IMR-90 (cell line): ENCODE results near the gene TOP2B. TPM values are rescaled to one million over a fixed set of nuclear protein-coding genes. Genes with fewer than 3 reads are reported as not detected.

Experiments used
- ATAC-seq: fragments of 200-7000 bp; cut with Tn5 transposase; 2 replicates; pipeline ENCODE4 v1.9.1; 2020; ENCODE audit warnings: low read depth, mild to moderate bottlenecking, moderate library complexity
- BruUV-seq: library from RNA; stranded (reverse); fragments of 400-500 nt; replicated peaks from 2 replicates; lab custom pipeline; 2021; lab: Mats Ljungman, UMichigan
- CTCF ChIA-PET: fragments of 300-600 bp; formaldehyde crosslinking; extraction: SDS; loops from one replicate; lab custom pipeline; 2021; ENCODE audit warnings: antibody characterized with exemption; lab: Yijun Ruan, JAX
- POLR2A ChIA-PET: fragments of 300-600 bp; sonication (Branson Sonifier 250); formaldehyde crosslinking; loops from one replicate; lab custom pipeline; 2022; ENCODE audit warnings: antibody characterized with exemption; ENCODE audit not compliant: unreplicated experiment; lab: Charles Lee
- DNase-seq: peaks from one replicate; pipeline ENCODE4 v3.0.0; 2013
- H2AFZ ChIP-seq: replicated peaks from 2 replicates; pipeline ENCODE3; 2013; ENCODE audit warnings: low read length, mild to moderate bottlenecking; ENCODE audit not compliant: poor library complexity
- H2AK5ac ChIP-seq: 2 replicates; pipeline ENCODE4 v1.6.1; 2013; ENCODE audit warnings: low read depth, low read length, inconsistent platforms
- H2AK9ac ChIP-seq: replicated peaks from 2 replicates; pipeline ENCODE3; 2013; ENCODE audit warnings: mild to moderate bottlenecking, low read depth, low read length, moderate library complexity; ENCODE audit not compliant: poor library complexity
- H2BK120ac ChIP-seq: 2 replicates; pipeline ENCODE4 v1.6.1; 2013; ENCODE audit warnings: low read depth, low read length, inconsistent platforms
- H2BK15ac ChIP-seq: 3 replicates; pipeline ENCODE4 v1.6.1; 2013; ENCODE audit warnings: low read depth, low read length, inconsistent platforms
- H2BK20ac ChIP-seq: 2 replicates; pipeline ENCODE4 v1.6.1; 2013; ENCODE audit warnings: low read depth, mild to moderate bottlenecking, inconsistent platforms, low read length, moderate library complexity
- H2BK5ac ChIP-seq: 2 replicates; pipeline ENCODE4 v1.6.1; 2013; ENCODE audit warnings: mild to moderate bottlenecking, low read depth, low read length, inconsistent platforms; ENCODE audit not compliant: poor library complexity, severe bottlenecking
- H3K14ac ChIP-seq: replicated peaks from 2 replicates; pipeline ENCODE4 v1.6.1; 2013; ENCODE audit warnings: low read depth, low read length, inconsistent platforms
- H3K18ac ChIP-seq: 2 replicates; pipeline ENCODE4 v1.6.1; 2013; ENCODE audit warnings: low read depth, low read length, control low read depth
- H3K23ac ChIP-seq: 2 replicates; pipeline ENCODE4 v1.6.1; 2013; ENCODE audit warnings: low read depth, low read length, inconsistent platforms
- H3K27ac ChIP-seq: 2 replicates; pipeline ENCODE4 v1.5.1; 2013; ENCODE audit warnings: mild to moderate bottlenecking, control low read depth, low read length; ENCODE audit not compliant: insufficient read depth
- H3K27me3 ChIP-seq: 2 replicates; pipeline ENCODE4 v1.6.1; 2013; ENCODE audit warnings: low read length; ENCODE audit not compliant: control insufficient read depth, insufficient read depth
- H3K36me3 ChIP-seq: 2 replicates; pipeline ENCODE4 v1.6.1; 2013; ENCODE audit warnings: low read length, mixed read lengths; ENCODE audit not compliant: control insufficient read depth, insufficient read depth
- H3K4ac ChIP-seq: 2 replicates; pipeline ENCODE4 v1.6.1; 2013; ENCODE audit warnings: low read depth, low read length, inconsistent platforms
- H3K4me1 ChIP-seq: 2 replicates; pipeline ENCODE4 v1.6.1; 2013; ENCODE audit warnings: low read length, mixed read lengths; ENCODE audit not compliant: control insufficient read depth, insufficient read depth
- H3K4me2 ChIP-seq: 2 replicates; pipeline ENCODE4 v1.6.1; 2013; ENCODE audit warnings: low read depth, mild to moderate bottlenecking, control low read depth, low read length, moderate library complexity
- H3K4me3 ChIP-seq: 2 replicates; pipeline ENCODE4 v1.5.1; 2013; ENCODE audit warnings: low read depth, mild to moderate bottlenecking, control low read depth, low read length, moderate library complexity; ENCODE audit not compliant: insufficient read depth
- H3K56ac ChIP-seq: 2 replicates; pipeline ENCODE4 v1.6.1; 2013; ENCODE audit warnings: low read length, inconsistent platforms; ENCODE audit not compliant: insufficient read depth; ENCODE audit errors: extremely low read depth
- H3K79me1 ChIP-seq, 2 experiments: 2 replicates each; pipeline ENCODE4 v1.6.1; 2013; ENCODE audit warnings: low read length in 2 of 2, inconsistent platforms in 1 of 2, low read depth in 1 of 2
- H3K9ac ChIP-seq: 2 replicates; pipeline ENCODE4 v1.6.1; 2013; ENCODE audit warnings: low read depth, low read length, control low read depth
- H3K9me1 ChIP-seq: 2 replicates; pipeline ENCODE4 v1.6.1; 2013; ENCODE audit warnings: low read length, inconsistent platforms; ENCODE audit not compliant: insufficient read depth
- H3K9me3 ChIP-seq: 2 replicates; pipeline ENCODE4 v1.6.1; 2013; ENCODE audit warnings: low read length; ENCODE audit not compliant: control insufficient read depth, insufficient read depth
- H4K20me1 ChIP-seq: 2 replicates; pipeline ENCODE4 v1.6.1; 2013; ENCODE audit warnings: low read length, inconsistent platforms; ENCODE audit not compliant: insufficient read depth
- H4K5ac ChIP-seq: 2 replicates; pipeline ENCODE4 v1.6.1; 2013; ENCODE audit warnings: mild to moderate bottlenecking, low read depth, low read length, control low read depth
- H4K8ac ChIP-seq, 2 experiments: 2 replicates each; pipeline ENCODE4 v1.6.1; 2013; ENCODE audit warnings: low read depth in 2 of 2, low read length in 2 of 2, control low read depth in 1 of 2, inconsistent platforms in 1 of 2
- H4K91ac ChIP-seq: 2 replicates; pipeline ENCODE4 v1.6.1; 2013; ENCODE audit warnings: low read depth, low read length, inconsistent platforms; ENCODE audit not compliant: insufficient read depth
- CEBPB ChIP-seq: IDR thresholded peaks from 2 replicates; pipeline ENCODE4 v1.6.1; 2012; ENCODE audit warnings: low read depth, low read length, improper control_type of control experiment
- ELK1 ChIP-seq: fragments of 150-350 bp; IDR thresholded peaks from 2 replicates; pipeline ENCODE4 v1.6.1; 2016; ENCODE audit warnings: low read depth, mild to moderate bottlenecking, low read length, moderate library complexity, borderline replicate concordance
- FOS ChIP-seq: fragments of 150-350 bp; IDR thresholded peaks from 2 replicates; pipeline ENCODE4 v1.6.1; 2016; ENCODE audit warnings: low read depth, low read length
- MAFK ChIP-seq: IDR thresholded peaks from 2 replicates; pipeline ENCODE4 v1.6.1; 2012; ENCODE audit warnings: low read depth, low read length, improper control_type of control experiment
- MAZ ChIP-seq: IDR thresholded peaks from 2 replicates; pipeline ENCODE4 v1.6.1; 2012; ENCODE audit warnings: low read depth, mild to moderate bottlenecking, low read length, improper control_type of control experiment, moderate library complexity, borderline replicate concordance
- MXI1 ChIP-seq: IDR thresholded peaks from 2 replicates; pipeline ENCODE4 v1.6.1; 2012; ENCODE audit warnings: low read depth, mild to moderate bottlenecking, low read length, moderate library complexity, borderline replicate concordance
- NFE2L2 ChIP-seq: fragments of 150-350 bp; IDR thresholded peaks from 2 replicates; pipeline ENCODE4 v1.6.1; 2016; ENCODE audit warnings: low read depth, mild to moderate bottlenecking, low read length
- POLR2A ChIP-seq: IDR thresholded peaks from 2 replicates; pipeline ENCODE4 v1.6.1; 2012; ENCODE audit warnings: mild to moderate bottlenecking, low read depth, low read length
- RAD21 ChIP-seq: IDR thresholded peaks from 2 replicates; pipeline ENCODE4 v1.6.1; 2012; ENCODE audit warnings: low read length, improper control_type of control experiment
- RCOR1 ChIP-seq: IDR thresholded peaks from 2 replicates; pipeline ENCODE4 v1.6.1; 2012; ENCODE audit warnings: mild to moderate bottlenecking, low read length, improper control_type of control experiment; ENCODE audit not compliant: insufficient replicate concordance
- SMC3 ChIP-seq: fragments of 150-350 bp; IDR thresholded peaks from 2 replicates; pipeline ENCODE4 v1.6.1; 2016; ENCODE audit warnings: low read depth, mild to moderate bottlenecking, antibody characterized with exemption, low read length, moderate library complexity
- WGBS, 2 experiments: methylation state at CpG; one replicate each; pipeline versions ENCODE4 v1.1.5 to v1.1.7; 2013; ENCODE audit warnings: missing lambda C conversion rate in 2 of 2; ENCODE audit not compliant: insufficient read length in 1 of 2; ENCODE audit errors: extremely low coverage in 2 of 2; 5-methylcytosine and 5-hydroxymethylcytosine counted together
- dilution Hi-C: fragments of 300-500 bp; cut with HindIII; formaldehyde crosslinking; loops from one replicate; pipeline ENCODE4 v1.14.3; 2018; ENCODE audit warnings: low sequenced_read_pairs; ENCODE audit not compliant: unreplicated experiment
- in situ Hi-C: fragments of 300-500 bp; cut with MboI; formaldehyde crosslinking; loops from 3 replicates; pipeline ENCODE4 v1.14.3; 2019; ENCODE audit warnings: low sequenced_read_pairs, inconsistent platforms, mixed read lengths
- intact Hi-C: fragments of 100-400 bp; cut with micrococcal nuclease; formaldehyde crosslinking; loops from 2 replicates; pipeline ENCODE4 v1.10.0; 2022
- polyA plus RNA-seq, 3 experiments: library from polyadenylated mRNA; depleted of rRNA; stranded (reverse); fragments of >200 nt; gene quantifications; 2 replicates each; pipeline ENCODE4 v1.2.3, GENCODE V29; 2012; ENCODE audit warnings: low replicate concordance in 1 of 3
- total RNA-seq: library from RNA; depleted of rRNA; stranded (reverse); fragments of >200 nt; gene quantifications from 2 replicates; pipeline ENCODE4 v1.2.3, GENCODE V29; 2012

TOP2B gene
- total and polyA plus RNA-seq, 2 of the 4 experiments (the other 2 are of a cell fraction): 45.5 to 53.4 TPM

- WGBS, 2 experiments: no CpG with 5 or more reads among the region's 2 CpGs
- intact Hi-C loops (no loop called here), in situ Hi-C loops (no loop called here), dilution Hi-C loops (no loop called here)
- TF ChIP-seq MXI1 (no peak), RCOR1 (no peak), SMC3 (no peak), MAZ (no peak), FOS (no peak), CEBPB (no peak), MAFK (no peak), ELK1 (no peak), POLR2A (no peak), NFE2L2 (no peak), RAD21 (no peak)
- ChIA-PET CTCF (no interaction called here), POLR2A (no interaction called here)
- Histone ChIP-seq H3K27ac (no peak overlapping the region), H2AK9ac (no peak overlapping the region), H4K8ac (no peak overlapping the region), H3K23ac (no peak overlapping the region), H3K14ac (no peak overlapping the region), H2BK20ac (no peak overlapping the region), H2AFZ (no peak overlapping the region), H3K4me1 (peaks cover 4% of the 10 kb centered on the region; the same call in 1 of the 2 replicates), H3K36me3 (no peaks in the 10 kb centered on the region), H3K4ac (no peak overlapping the region), H3K27me3 (no peaks in the 10 kb centered on the region), H3K9ac (no peak overlapping the region), H4K91ac (no peak overlapping the region), H3K9me3 (no peaks in the 10 kb centered on the region), H4K5ac (no peak overlapping the region), H2AK5ac (no peak overlapping the region), H3K9me1 (peaks cover 3% of the 10 kb centered on the region; the same call in 1 of the 2 replicates), H4K20me1 (peaks cover 61% of the 10 kb centered on the region), H2BK5ac (no peak overlapping the region), H3K56ac (no peak overlapping the region), H2BK120ac (no peak overlapping the region), H2BK15ac (no peak overlapping the region), H3K4me3 (no peak overlapping the region), H3K79me1 (peaks cover 19 to 28% of the 10 kb centered on the region in 2 experiments; a peak in 3 of 4 replicates), H3K18ac (no peak overlapping the region), H3K4me2 (no peak overlapping the region)
- ATAC-seq: no peak
- no TSS peak for BruUV-seq
- no peak for DNase-seq
These were observed 9.0 kb downstream of the TOP2B start for GRCh38 chr3:25655659-25656058.
